GM21367 (cell line): Measurements from ENCODE around the gene SLC46A1.
A peak's percentile ranks its signal among the peaks of the same experiment; 100 is the strongest.

ENCODE experiments used
- ATAC-seq: cut with Tn5 transposase; IDR thresholded peaks from one replicate; pipeline ENCODE4 v1.9.1; 2021; ENCODE audit not compliant: unreplicated experiment

SLC46A1 gene

GRCh38 chr17:28384281-28385036 lies 21.6 kb downstream of the SLC46A1 start:
- no peak for ATAC-seq

GRCh38 chr17:28381141-28381825 lies 24.7 kb downstream of the SLC46A1 start:
- no peak for ATAC-seq

GRCh38 chr17:28379814-28380801 lies 25.9 kb downstream of the SLC46A1 start:
- ATAC-seq = no peak

DNA sequence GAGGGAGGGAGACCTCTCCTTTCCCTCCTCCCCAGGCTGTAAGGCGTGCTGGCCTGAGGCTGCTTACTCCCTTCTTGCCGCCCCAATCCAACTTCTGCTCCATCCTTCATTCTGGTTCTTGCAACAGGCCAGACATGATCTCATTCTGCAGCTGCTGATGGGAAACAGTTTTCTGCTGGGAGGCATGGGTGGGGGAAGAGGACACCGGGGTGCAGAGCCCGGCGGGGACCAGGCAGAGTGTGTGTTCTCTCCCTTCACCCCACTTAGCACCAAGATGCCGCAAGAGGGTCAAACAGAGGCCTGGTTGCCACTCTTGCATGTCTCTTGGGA lies 33.1 kb downstream of the SLC46A1 start:
- no peak for ATAC-seq

DNA sequence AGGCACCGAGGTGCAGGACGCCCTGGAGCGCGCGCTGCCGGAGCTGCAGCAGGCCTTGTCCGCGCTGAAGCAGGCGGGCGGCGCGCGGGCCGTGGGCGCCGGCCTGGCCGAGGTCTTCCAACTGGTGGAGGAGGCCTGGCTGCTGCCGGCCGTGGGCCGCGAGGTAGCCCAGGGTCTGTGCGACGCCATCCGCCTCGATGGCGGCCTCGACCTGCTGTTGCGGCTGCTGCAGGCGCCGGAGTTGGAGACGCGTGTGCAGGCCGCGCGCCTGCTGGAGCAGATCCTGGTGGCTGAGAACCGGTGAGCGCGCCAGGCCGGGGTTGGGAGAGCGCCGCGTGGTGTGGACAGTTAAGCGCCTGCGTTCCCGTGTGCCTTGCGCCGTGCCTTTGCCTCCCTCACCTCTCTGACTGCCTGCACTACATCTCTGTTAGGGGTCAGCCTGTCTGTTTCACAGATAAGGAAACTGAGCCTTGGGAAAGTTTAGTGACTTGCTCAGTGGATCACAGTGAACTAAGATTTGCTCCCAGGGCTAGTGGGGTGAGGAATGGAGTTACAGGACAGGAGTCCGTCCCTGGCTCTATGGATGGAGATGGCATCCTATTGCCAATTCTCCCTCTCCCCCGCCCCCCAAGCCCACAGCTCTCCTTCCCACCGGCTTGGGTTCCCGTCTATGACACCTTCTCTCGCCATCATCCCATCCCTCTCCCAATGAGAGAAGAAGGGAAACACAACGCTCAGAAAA lies 33.6 kb downstream of the SLC46A1 start:
- ATAC-seq = peak; percentile 19

DNA sequence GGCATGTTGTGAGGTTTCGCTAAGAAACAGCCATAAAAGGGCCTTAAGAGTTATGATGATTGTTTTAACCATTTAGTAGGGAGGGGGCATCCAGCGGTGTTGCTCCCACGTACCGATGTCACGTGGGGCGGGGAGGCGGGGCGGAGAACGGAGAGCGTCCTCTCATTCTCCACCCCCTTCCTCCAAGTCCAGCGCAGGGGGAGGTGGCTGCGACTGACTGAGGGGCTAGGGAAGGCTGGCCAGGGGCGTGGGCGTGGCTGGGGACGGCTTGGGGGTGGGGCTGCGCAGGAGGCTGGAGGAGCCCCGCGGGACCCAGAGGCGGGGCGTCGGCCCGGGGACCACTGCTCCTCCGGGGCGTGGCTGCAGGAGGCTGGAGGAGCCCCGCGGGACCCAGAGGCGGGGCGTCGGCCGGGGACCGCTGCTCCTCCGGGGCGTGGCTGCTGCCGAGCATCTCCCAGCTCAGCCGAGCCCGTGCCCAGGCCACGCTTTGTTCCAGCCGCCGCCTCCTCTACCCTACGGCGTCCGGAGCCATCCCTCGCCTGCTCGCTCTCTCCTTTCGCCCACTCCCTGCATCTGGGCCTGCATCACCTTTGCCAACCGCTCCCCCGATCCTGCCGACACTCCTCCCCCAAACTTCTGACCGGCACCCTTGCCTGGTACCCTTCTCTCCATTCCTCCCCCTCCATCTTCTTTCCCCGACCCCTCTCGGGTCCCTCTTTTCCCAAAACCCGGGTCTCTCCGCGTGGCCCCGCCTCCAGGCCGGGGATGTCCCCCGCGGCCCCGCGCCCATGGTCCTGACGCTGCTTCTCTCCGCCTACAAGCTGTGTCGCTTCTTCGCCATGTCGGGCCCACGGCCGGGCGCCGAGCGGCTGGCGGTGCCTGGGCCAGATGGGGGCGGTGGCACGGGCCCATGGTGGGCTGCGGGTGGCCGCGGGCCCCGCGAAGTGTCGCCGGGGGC lies 34.5 kb downstream of the SLC46A1 start, which contains the start of gene SARM1:
TSS of gene SARM1 (plus strand) at position 450 of the 958 bp plus-strand sequence. CDS start at position 789, 339 bp downstream.
- ATAC-seq = peak; percentile 61

GRCh38 chr17:28370744-28371103 lies 35.3 kb downstream of the SLC46A1 start:
- no peak for ATAC-seq

- no peak for ATAC-seq
Measured at GRCh38 chr17:28370035-28370743, 35.8 kb downstream of the SLC46A1 start, which contains the start of gene VTN. TSS of gene VTN (minus strand) at chr17:28370307. CDS start at chr17:28370203, 104 bp downstream.

GRCh38 chr17:28369684-28370034 lies 36.4 kb downstream of the SLC46A1 start:
- ATAC-seq = no peak

GRCh38 chr17:28368915-28369683 lies 36.9 kb downstream of the SLC46A1 start:
- no peak for ATAC-seq

- no peak for ATAC-seq
Measured at GRCh38 chr17:28368306-28368831, 37.6 kb downstream of the SLC46A1 start.

DNA sequence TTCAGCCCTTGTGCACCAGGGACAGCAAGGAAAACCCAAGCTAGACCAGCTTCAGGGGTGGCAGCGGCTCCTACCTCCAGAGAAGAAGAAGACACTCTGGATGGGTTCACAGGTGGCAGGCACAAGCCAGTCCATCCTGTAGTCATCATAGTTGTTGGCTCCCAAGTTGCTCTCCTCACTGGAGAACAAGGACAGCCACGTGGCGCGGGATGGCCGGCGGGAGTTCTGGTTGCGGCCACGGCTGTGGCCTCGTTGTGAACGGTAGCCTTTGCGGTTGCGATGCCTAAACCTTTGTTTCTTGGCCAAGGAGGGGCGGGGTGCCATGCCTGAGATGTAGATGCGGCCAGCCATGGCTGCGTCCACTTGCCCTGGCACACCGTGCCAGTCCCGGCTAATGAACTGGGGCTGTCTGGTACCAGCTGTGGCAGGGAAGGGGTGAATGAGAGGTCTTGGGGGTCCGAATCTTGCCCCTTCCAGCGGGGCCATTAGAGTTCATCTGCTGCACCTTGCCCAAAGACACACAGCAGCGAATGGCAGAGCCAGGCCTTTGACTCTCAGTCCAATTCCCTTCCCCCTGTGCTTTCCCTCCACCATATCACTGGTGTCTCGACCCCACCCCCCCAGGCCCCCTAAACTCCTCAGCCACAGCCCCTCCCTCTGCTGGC lies 38.2 kb downstream of the SLC46A1 start:
- no peak for ATAC-seq

DNA sequence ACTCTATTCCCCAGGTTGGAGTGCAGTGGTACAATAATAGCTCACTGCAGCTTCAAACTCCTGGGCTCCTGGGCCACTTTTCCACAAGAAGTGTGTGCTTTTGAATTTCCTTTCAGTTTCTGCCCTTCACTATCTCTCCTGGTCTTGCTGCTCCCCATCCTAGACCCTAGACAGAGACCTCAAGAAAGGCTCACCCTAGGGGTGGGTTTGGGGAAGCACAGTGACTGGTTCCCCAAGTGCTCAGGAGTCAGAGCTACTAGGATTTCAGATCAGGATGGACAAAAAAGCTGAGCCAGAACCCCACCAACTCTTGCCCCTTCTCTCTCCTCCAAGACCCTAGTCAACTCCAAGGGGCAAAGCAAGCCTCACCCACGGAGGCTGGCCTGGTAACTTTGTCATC lies 39.4 kb downstream of the SLC46A1 start:
- no peak for ATAC-seq

DNA sequence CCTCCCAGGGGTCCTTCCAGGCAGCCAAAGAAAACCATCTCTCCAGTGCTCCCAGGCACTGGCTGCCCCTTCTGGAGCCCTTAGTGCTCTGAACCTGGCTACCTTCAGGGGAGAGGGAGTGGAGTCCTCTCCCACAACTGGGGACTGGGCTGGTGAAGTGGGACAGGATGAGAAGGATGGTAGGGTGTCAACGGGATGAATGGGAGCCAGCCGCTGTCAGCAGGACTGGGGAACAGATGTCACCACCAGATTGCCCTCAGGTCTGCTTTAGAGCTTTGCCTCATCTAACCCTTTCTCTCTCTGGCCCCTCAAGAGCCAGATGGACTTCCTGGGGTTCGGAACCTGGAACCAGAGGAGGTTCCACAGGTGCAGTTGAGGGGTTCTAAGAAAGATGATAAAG lies 40.5 kb downstream of the SLC46A1 start:
- ATAC-seq = no peak

DNA sequence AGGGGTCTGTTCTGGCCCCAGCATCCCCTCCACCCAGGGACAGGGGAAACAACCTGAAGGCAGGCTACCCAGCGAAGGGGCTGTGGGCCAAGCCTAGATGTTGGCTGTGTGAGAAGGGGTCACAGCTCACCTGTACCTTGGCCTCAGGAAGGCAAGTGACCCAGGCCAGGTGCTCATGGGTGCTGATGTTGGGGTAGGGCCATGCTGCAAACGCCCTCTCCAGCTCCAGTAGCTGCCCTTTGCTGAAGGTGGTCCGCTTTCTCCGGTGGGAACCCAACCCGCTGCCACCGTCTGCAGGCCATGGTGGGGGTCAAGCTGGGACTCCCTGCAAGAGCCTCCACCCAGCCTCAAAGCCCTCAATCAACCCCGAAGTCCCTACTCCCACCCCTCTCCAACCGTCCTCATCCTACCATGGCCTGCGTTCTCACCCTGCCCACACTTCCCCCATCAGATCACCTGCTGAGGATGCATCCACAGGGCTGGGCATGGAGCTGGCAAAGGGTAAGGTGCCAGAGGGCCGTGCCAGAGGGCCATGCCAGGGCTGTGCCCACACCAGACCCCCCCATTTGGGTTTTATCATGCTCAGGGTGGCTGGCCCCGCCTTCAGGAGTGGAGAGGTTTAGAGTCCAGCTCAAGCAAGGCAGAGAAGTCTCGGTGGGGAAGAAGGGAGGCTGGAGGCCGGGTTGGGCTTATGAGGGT lies 41.2 kb downstream of the SLC46A1 start, which contains the start of gene SEBOX:
TSS of gene SEBOX (minus strand) at position 535 of the 699 bp plus-strand sequence. CDS start at position 487, 48 bp downstream.
- ATAC-seq = no peak

GRCh38 chr17:28363776-28364650 lies 42.0 kb downstream of the SLC46A1 start:
- ATAC-seq = no peak
